Immature natural killer cell (primary cell): ENCODE data around the gene GRK2. TPM values are rescaled to one million over a fixed set of nuclear protein-coding genes. Genes with fewer than 3 reads are reported as not detected.

Experiments
- DNase-seq, 3 donors: peaks; one replicate each; pipeline ENCODE4 v3.0.0; 2022; ENCODE audit warnings: mixed read lengths in 1 of 3
- H3K27ac Mint-ChIP-seq, 6 donors: one replicate each; pipeline ENCODE4 v1.8.0; 2020; ENCODE audit warnings: mixed read lengths in 6 of 6, mild to moderate bottlenecking in 5 of 6, inconsistent platforms in 4 of 6, moderate library complexity in 3 of 6
- H3K27me3 Mint-ChIP-seq, 3 donors: one replicate each; pipeline ENCODE4 v1.8.0; 2020 to 2021; ENCODE audit warnings: low read depth in 3 of 3, mild to moderate bottlenecking in 3 of 3, mixed read lengths in 3 of 3, moderate library complexity in 3 of 3, inconsistent platforms in 1 of 3
- H3K36me3 Mint-ChIP-seq, 3 donors: one replicate each; pipeline ENCODE4 v1.8.0; 2020; ENCODE audit warnings: mixed read lengths in 3 of 3, inconsistent platforms in 2 of 3, mild to moderate bottlenecking in 2 of 3
- H3K4me1 Mint-ChIP-seq, 2 donors: one replicate each; pipeline ENCODE4 v1.8.0; 2020; ENCODE audit warnings: inconsistent platforms in 2 of 2, mild to moderate bottlenecking in 2 of 2, mixed read lengths in 2 of 2, moderate library complexity in 1 of 2
- H3K4me3 Mint-ChIP-seq, 5 donors: one replicate each; pipeline ENCODE4 v1.8.0; 2020; ENCODE audit warnings: mild to moderate bottlenecking in 5 of 5, mixed read lengths in 5 of 5, inconsistent platforms in 3 of 5, moderate library complexity in 3 of 5
- H3K9me3 Mint-ChIP-seq, 6 donors: one replicate each; pipeline ENCODE4 v1.8.0; 2020; ENCODE audit warnings: mild to moderate bottlenecking in 6 of 6, mixed read lengths in 6 of 6, inconsistent platforms in 4 of 6, moderate library complexity in 3 of 6
- polyA plus RNA-seq, 3 donors: library from polyadenylated mRNA; unstranded; fragments of 300-500 nt; fragmentation: Illumina TruSeq; gene quantifications; one replicate each; pipeline ENCODE4 v1.2.3, GENCODE V29; 2021

The GRK2 gene
- polyA plus RNA-seq, 3 donors from 2014 or later = 15.2 to 25.9 (median 22.9) TPM

DNA sequence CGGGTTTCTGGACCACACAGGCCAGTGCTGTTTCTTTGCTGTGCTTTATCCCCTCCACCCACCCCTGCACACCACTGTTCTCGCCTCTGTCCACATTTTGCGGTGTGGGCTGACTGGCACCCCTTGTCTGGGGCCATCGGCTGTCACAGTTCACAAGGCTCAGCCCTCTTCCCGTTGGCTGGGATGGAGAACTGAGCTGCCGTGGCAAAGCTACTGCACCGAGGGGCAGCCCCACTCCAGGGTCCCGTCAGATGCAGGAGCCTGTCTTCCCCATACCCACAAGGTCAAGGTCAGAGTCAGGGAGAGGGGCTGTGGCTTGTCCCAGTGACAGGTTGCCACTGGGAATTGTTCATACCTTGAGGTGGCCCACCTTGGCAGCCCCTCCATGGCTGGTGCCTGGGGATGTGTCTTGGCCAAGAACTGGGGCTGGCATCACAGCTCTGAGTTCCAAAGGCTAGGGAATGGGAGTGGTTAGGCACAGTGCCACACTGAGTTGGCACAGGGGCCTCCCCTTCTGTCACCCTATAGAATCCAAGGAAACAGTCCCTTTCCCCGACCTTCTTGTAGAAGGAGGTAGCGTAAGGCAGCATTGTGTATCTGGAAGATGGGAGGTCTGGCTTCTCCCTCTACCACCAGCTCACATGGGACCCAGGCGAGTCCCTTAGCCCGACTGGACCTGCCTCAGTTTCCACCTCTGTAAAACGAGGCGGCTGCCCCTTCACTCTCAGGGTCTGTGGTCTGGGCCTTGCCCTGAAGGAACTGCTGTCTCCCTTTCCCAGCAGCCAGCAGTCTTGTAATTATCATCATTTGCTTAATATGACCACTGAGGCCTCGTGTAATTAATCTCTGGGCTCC, 3.4 kb downstream of the GRK2 start:
- Mint-ChIP-seq H3K36me3 (peaks cover 4 to 22% (median 12%) of the 10 kb centered on the region in 3 donors), H3K9me3 (no peaks in the 10 kb centered on the region), H3K27ac (peak overlapping the region; percentile 96 to 99 (median 98))

DNA sequence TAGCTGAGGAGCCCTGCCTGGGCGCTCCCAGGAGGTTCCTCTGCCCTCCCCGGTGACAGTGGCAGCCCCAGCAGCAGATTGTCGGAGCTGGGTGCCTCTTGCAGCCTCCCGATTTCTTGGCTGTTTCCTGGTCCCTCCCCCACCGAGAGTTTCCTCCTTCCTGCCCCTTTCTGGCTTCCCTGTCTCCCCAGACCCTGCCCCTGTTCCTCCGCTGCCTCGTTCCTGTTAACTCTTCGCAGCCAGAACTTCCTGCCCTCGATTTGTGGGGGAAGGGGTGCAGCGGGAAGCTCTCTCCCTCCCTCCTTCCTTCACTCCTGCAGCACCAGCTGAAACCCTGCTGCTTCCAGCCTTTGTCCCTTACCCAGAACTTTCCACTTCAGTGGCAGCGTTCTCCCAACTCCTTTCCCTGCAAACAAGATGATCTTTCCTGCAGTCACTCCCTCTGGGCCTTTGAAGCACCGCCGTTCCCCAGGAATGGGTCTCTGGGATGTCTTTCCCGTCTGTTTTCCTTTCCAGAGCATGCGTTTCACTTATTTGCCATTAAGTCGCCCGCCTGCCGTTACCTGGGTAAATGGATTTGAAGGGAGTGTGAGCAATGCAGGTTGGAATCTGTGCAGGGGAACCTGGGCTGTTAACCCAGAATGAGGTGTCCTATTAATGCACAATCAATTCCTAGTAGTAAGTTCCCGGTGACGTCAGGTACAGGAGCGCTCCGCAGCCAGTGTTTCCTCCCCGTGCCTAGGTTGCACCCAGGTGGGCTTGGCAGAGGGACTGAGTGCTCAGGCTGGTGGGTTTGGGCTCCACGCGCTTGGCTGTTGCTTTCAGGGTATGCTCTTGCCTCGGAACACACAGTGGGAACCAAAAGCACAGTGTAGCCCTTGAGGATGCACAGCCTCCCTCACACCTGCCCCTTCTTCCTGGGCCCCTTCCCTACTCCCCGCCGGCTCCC, 4.3 kb downstream of the GRK2 start:
- peaks cover 84 to 89% of the 10 kb centered on the region in 2 donors for H3K4me1 Mint-ChIP-seq
- no peak for DNase-seq
- H3K9me3 Mint-ChIP-seq = no peaks in the 10 kb centered on the region

More for the DNA sequence above, 3.4 kb downstream of the GRK2 start:
- H3K27me3 Mint-ChIP-seq = peaks cover 36 to 52% (median 39%) of the 10 kb centered on the region in 3 donors
- H3K4me1 Mint-ChIP-seq = peaks cover 77 to 84% of the 10 kb centered on the region in 2 donors
- peak; percentile 79 to 86 (median 83) for DNase-seq
- H3K4me3 Mint-ChIP-seq = peak overlapping the region; percentile 88 to 98 (median 98)

DNA sequence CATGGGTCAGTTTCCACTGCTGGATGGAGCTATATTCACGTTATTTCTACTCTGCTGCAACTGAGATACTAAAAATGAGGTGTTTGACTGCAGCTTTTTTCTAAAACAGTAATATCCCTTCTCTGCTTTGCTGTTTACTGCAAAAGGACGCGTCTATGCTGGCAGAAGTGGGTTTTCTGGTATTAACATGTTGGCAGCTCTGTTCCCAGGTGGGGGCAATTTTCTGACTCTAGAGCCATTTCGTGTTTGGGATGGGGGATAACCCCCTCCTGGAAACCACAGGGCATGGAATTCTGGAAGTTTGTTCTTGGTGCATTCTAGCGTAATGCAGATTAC, 4.9 kb downstream of the GRK2 start:
- Mint-ChIP-seq H3K4me1 (peaks cover 85 to 90% of the 10 kb centered on the region in 2 donors), H3K36me3 (peaks cover 4 to 22% (median 12%) of the 10 kb centered on the region in 3 donors), H3K27ac (peak overlapping the region; percentile 96 to 99 (median 98)), H3K27me3 (peaks cover 29 to 57% (median 30%) of the 10 kb centered on the region in 3 donors), H3K4me3 (peak overlapping the region; percentile 88 to 98 (median 98)), H3K9me3 (no peaks in the 10 kb centered on the region)
- DNase-seq = no peak

More for the DNA sequence above, 4.3 kb downstream of the GRK2 start:
- Mint-ChIP-seq H3K27me3 (peaks cover 34 to 54% (median 34%) of the 10 kb centered on the region in 3 donors), H3K4me3 (peak overlapping the region; percentile 88 to 98 (median 98)), H3K27ac (peak overlapping the region; percentile 96 to 99 (median 98)), H3K36me3 (peaks cover 4 to 22% (median 12%) of the 10 kb centered on the region in 3 donors)

DNA sequence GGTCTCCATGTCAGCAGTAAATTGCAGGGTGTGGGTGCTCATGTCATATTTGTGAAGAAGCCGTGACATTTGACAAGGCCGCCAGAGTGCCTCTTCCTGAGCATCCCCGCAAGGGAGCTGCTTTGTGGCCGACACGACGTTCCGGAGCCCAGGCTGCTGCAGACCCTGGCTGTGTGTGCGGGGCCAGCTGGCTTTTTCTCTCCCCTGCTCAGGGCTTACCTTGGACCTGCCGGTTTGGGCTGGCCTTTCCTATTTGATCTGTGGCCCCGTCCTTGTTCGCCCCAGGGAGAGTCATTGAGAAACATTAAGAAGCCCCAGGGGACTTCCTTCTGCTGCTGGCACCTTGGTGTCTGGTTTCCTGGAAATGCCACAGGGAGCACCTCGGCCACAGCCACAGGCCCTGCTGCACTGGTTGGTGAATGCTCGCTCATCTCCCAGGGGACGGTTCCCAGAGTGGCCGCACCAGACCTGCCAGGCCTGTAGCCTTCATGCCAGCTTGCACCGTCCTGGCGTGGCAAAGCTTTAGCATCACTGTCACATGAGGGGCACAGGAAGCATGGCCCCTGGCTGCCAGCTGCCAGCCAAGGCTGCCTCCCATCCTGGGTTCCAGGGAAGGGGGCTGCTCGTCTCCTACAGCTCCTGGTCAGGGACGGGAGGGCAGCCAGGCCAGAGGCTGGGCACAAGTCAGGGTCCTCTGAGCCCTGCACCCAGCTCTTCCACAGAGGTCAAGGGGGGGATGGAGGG, 5.4 kb downstream of the GRK2 start:
- H3K27ac Mint-ChIP-seq = peak overlapping the region; percentile 96 to 99 (median 98)
- H3K4me1 Mint-ChIP-seq = peaks cover 90 to 95% of the 10 kb centered on the region in 2 donors

DNA sequence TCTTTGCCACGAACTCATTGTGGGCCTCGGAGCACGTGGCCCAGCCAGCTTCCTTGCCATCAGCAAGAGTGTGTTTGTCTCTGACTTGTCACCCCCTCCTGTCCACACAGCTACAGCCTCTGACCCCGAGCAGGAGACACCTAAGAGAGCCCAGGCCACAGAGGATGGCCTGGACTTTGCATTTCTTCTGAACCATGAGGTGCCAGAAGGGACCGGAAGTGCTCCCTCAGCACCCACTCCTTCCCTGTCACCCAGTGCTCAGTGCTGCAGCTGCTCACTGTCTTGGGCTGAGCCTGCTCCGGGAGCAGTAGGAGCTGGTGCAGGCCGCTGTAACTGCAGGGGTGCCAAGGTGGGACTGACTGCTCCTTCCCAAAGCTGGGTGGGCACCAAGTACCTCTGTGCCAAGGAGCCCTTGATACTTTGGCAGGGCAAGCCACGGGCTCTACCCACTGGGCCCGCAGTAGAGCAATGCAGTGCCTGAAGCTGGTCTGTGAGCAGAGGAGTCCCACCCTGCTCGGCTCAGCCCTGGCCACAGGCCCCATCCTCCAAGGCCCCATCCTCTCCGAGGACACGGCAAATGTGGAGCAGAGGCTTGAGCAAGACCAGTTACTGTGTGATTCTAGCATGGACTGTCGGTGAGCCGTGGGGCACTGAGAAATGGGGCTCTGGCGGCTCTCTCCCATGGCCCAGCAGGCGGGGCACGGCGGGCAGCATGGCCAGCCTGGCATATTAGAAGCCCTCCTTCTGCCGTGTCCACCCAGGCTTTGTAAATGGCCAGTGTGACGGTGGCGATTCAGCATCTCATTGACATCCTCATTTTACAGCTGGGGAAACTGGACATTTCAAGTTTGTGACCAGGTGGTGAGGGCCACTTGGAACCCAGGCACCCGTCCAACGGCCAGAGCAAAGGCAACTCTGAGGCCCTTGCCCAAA, 6.3 kb downstream of the GRK2 start:
- no peaks in the 10 kb centered on the region for H3K9me3 Mint-ChIP-seq
- peak overlapping the region; percentile 88 to 98 (median 98) for H3K4me3 Mint-ChIP-seq

More for the DNA sequence above, 5.4 kb downstream of the GRK2 start:
- Mint-ChIP-seq H3K4me3 (peak overlapping the region; percentile 88 to 98 (median 98)), H3K27me3 (peaks cover 32 to 62% (median 32%) of the 10 kb centered on the region in 3 donors), H3K9me3 (no peaks in the 10 kb centered on the region), H3K36me3 (peaks cover 4 to 22% (median 12%) of the 10 kb centered on the region in 3 donors)
- peak; percentile 72 to 81 (median 79) for DNase-seq

DNA sequence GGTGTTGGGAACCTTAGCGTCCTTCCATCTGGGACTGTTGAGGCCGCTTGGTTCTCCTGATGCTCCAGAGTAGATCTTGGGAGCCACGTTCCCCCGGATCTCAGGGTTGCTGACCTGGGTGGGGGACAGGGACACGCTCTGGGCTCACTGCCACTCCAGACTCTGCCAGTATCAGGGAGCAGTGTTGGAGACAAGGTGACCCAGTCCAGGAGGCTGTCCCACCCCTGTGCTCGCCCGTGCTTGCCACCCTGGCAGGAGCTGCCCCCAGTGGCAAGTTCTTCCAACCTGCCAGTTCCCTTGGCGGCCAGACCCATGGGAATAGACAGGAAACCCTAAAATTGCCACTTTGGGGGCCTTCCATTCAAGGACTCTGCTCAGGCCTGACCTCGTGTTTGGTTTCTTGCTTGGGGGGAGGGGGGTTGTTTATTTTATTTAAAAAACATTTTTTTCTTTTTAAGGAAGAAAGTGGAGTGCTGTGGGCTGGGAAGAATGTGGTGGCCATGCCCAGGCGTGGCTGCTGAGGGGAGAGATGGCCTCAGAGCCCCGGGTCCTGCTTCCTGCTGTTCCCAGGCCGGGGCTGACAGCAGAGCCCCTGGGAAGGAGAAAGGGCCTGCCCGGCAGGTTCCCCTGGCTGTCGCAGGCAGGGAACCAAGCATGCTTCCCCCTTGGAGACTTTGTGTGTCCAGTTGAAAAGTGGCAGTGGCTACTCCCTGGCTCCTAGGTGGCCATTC, 7.2 kb downstream of the GRK2 start:
- no peak for DNase-seq
- Mint-ChIP-seq H3K4me1 (peaks cover 93 to 98% of the 10 kb centered on the region in 2 donors), H3K36me3 (peaks cover 0 to 10% (median 4%) of the 10 kb centered on the region in 3 donors), H3K4me3 (peak overlapping the region; percentile 66 to 98 (median 98)), H3K27me3 (peaks cover 21 to 61% (median 30%) of the 10 kb centered on the region in 3 donors), H3K9me3 (no peaks in the 10 kb centered on the region), H3K27ac (peak overlapping the region; percentile 96 to 99 (median 98))

More for the DNA sequence above, 6.3 kb downstream of the GRK2 start:
- peak in 2 of 3 donors; percentile 31 to 43 for DNase-seq
- Mint-ChIP-seq H3K27ac (peak overlapping the region; percentile 96 to 99 (median 98)), H3K4me1 (peaks cover 96 to 99% of the 10 kb centered on the region in 2 donors), H3K27me3 (peaks cover 30 to 65% (median 33%) of the 10 kb centered on the region in 3 donors), H3K36me3 (peaks cover 4 to 17% (median 7%) of the 10 kb centered on the region in 3 donors)

DNA sequence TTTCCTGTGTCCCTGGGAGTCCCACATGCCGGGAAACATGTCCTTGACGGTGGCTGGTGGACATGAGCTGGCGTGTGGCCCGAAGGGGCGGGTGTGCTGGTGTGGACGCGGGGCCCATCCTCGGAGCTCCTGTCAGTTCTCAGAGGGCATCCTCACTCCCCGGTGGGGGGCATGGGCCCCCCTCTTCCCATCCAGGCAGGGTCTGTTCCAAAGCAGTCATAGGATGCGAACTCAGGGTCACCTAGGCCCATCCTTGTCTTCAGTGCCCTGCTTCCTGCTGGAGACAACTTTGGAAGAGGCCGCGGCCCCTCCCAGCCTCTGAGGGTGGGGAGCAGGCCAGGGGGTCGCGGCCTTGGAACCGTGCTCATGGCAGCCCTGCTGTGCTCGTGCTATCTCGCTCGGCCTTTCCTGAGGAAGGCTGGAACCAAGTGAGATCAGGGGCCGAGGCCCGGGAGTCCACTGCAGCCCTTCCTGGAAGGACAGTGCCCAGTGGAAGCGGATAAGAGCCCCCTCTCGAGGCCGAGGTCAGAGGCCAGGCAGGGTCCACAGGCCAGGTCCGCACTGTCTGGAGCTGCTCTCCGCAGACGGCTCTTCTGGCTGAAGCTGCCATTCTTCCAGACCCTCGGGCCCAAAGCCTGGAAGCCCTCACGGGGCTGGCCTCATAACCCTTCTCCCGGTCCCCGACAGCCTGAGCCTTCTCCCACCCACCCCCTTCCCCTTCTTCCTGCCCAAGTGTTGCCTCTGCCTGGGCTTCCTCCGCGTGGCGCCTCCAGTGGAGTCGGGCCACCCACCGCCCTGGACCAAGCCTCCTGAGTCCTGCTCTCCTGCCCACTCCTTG, 8.7 kb downstream of the GRK2 start:
- Mint-ChIP-seq H3K27ac (peak overlapping the region; percentile 97 to 99 (median 98)), H3K27me3 (peaks cover 21 to 56% (median 26%) of the 10 kb centered on the region in 3 donors), H3K9me3 (no peaks in the 10 kb centered on the region), H3K4me3 (peak overlapping the region; percentile 69 to 88 (median 87)), H3K36me3 (peaks cover 0 to 14% (median 4%) of the 10 kb centered on the region in 3 donors), H3K4me1 (peaks cover 93 to 96% of the 10 kb centered on the region in 2 donors)
- DNase-seq = no peak

DNA sequence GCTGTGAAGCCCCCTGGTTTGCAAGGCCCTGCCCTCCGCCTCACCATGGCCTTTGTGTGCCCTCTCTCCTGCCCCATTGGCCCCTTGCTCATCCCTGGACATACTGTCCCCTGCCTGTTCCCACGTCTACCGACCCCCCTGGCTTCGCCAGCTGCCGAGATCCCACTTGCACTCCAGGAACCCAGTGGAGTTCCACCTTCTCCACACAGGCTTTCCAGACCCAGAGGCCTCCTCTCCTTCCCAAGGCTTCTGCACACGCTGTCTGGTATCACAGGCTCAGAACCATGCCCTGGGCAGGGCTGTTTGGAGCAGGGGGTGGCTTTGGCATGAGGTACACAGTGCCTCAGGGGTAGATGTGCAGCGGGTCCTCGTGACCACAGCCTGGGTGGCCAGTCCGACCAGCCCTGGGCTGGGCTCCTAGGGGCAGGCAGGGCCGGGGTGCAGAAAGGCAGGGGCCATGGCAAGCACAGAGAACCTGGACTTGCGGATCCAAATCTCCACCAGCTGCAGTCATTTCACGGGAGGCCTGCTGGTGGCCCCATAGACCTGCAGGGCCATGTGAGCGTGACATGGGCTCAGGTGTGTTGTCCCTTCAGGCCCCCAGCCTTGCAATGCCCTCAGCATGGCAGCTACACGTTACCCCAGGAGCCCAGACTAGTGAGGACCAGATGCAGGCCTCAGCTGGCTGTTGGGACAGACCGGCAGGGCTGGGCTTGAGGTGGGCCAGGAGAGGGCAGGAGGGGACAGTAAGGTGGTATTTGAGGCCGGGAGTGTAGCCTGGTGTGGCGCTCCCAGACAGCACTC, 9.5 kb downstream of the GRK2 start:
- Mint-ChIP-seq H3K27me3 (peaks cover 23 to 53% (median 29%) of the 10 kb centered on the region in 3 donors), H3K9me3 (no peaks in the 10 kb centered on the region), H3K27ac (peak overlapping the region; percentile 95 to 99 (median 97)), H3K4me3 (peak overlapping the region; percentile 56 to 88 (median 87)), H3K36me3 (peaks cover 3 to 12% (median 4%) of the 10 kb centered on the region in 3 donors), H3K4me1 (peaks cover 89 to 92% of the 10 kb centered on the region in 2 donors)
- DNase-seq = no peak

DNA sequence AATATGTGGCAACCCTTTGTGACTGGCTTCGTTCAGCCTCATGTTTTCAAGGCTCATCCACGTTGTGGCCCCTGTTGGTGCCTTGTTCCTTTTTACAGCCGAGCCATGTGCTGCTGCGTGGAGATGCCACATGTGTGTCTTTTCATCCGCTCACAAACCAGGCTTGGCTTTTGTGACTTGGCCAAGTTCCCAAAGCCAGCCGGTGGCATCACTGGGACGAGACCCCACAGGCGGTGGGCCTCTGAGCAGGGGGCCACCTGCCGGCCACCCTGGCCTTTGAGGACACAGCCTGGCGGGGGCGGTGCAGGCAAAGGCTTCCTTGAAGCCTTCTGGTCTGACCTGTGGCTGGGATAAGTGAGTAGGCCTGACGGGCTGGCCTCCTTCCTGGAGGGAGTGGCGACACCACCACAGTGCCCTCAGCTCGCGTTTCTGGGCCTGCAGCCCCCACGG, 10.5 kb downstream of the GRK2 start:
- peak; percentile 63 to 70 (median 66) for DNase-seq
- Mint-ChIP-seq H3K9me3 (no peaks in the 10 kb centered on the region), H3K36me3 (peaks cover 3 to 8% (median 4%) of the 10 kb centered on the region in 3 donors), H3K27me3 (peaks cover 18 to 47% (median 25%) of the 10 kb centered on the region in 3 donors), H3K4me3 (peak overlapping the region; percentile 56 to 88 (median 87)), H3K4me1 (peaks cover 79 to 82% of the 10 kb centered on the region in 2 donors), H3K27ac (peak overlapping the region; percentile 95 to 99 (median 97))
